Measurements from ENCODE around the gene CAPRIN2.
A peak's percentile ranks its signal among the peaks of the same experiment; 100 is the strongest.

Gene CAPRIN2

DNA sequence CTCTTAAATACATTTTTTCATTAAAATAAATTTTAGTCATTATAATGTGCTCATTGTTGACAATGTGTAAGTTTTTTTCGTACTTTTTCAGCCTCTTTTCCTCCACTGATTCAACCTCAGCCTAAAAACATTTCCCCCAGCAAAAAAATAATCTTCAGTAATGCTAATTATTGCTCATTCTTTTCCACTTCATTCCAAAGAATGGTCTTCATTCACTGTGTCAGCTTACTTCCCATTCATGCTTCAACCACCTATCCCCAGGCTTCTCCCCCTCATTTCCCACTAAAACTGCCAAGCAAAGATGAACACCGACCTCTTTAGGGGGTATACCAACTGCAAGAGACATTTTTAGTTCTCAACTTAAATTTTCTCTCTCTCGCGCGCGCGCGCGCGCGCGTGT lies 56.4 kb downstream of the CAPRIN2 start:
- DNase-seq, result no peak

DNA sequence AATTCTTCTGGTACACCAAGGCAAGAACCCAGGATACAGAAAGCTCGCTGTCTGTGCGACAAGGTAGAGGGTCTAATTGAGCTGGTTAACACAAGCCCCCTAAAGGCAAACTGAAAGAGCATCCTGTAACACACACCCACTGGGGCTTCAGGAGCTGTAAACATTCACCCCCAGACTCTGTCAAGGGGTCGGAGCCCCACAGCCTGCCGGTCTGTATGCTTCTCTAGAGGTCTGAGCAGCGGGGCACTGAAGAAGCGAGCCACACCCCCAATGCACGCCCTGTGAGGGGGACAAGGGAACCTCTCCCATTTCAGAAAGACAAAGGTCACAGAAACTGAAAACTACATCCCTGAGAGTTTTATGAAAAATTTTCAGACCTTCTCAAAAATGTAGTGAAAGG lies 57.8 kb downstream of the CAPRIN2 start:
- no peak for DNase-seq

DNA sequence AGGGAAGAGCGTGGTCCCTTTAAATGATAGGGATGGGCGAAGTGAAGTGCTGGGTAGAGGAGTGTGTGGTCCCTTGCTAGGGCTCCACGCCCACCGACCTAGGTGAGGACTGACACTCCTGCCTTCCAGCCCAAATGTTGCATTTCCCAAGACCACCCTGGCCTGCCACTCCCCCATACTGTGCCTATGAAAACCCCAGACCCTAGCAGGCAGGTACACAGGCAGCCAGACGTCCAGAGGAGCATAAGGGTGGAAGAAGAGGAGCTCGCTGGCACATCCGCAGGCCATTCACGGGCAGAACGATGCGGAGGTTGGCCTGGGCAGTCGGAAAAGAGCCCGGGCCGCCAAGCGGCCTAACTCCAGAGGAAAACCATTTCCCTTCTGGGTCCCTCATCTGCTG lies 58.3 kb downstream of the CAPRIN2 start:
- DNase-seq, result no peak

DNA sequence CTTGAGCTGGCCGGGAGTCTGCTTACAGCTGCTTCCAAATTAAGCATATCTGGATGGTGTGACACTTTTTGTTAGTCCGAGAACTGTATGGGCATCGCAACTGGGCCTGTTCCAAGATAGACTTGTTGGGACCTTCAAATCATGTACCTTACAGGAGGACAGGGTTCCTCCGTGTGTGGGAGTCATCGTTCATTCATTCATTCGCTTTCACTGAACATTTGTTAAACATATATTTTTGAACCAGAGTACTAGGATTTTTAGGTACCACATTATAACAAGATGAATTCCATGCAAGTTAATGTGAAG lies 58.7 kb downstream of the CAPRIN2 start:
- no peak for DNase-seq

DNA sequence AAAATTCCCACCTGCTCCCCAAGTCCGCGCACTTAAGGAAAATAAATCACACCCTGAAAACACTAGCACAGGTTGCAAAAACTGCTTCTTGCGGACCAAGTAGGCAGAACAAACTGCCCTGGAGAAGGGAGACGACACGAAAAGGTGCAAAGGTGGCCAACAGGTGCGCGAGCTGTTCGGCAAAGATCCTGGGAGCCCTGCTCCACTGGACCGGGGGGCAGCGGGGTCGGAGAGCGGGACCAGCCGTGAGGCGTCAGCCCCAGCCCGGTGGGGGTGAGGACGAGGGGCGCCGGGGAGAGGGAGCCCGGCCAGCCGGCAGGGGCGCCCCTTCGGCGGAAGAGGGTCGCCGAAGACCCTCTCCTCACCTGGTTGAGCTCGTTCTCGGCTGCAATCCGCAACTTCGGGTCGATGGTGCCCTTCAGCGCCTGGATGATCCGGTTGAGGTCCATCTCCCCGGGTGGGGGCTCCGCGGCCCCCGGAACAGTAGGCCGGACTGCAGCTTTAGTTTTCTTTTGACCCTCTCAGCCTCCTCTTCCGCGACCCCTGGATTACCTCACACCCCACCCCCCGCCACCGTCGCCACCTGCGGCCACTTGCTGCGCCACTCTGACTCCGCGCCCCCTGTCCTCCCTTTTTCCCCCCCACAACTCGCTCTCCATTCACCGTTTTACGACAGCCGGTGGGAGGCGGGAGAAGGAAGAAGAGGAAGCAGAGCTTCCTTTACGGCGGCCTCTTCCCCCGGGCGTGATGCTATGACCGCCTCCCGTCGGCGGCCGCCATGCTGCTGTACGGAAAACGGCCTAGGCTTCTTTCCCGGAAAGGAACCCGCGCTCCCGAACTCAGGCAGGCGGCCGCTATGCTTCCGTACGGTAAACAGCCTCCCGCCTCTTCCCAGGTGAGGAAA lies 59.3 kb downstream of the CAPRIN2 start, which contains the start of gene IPO8:
IPO8 (minus strand) TSS at position 671 of the 904 bp plus-strand sequence; CDS start at position 449, 222 bp downstream.
- peak; percentile 78 to 83 for DNase-seq

DNA sequence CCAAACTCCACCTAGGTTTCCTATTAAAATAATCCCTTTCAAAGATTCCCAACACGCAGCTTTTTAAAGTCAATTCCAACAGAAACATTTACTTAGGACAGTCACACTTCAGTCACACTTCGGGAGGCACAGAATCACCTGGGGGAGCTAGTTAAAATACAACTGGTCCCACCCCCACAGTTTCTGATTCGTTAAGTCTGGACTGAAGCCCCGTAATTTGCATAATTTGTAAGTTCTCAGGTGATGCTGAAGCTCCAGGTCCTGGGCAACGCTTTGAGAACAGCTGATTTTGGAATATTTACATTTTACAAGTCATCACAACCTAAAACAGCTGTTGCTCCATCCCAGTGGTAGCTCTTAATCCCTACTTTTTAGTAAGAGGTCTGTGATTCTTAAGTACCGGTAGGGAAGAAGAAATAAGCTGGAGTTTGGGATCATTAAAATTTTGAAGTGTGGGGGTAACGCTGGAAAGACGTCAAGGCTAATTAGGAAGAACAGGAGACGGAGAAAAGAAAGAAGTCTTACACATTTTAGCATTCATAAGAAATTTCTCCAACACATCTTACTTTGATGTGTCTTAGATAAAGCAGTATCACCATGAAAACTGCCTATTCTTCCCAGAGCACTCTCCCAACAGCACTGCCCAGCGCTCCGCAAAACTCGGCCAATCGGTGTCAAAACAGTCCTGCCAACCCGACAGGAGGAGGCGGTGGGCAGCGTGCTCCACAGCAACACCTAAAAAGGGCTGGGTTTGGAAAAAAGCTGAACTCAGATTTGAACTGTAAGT lies 60.1 kb downstream of the CAPRIN2 start:
- no peak for DNase-seq

DNA sequence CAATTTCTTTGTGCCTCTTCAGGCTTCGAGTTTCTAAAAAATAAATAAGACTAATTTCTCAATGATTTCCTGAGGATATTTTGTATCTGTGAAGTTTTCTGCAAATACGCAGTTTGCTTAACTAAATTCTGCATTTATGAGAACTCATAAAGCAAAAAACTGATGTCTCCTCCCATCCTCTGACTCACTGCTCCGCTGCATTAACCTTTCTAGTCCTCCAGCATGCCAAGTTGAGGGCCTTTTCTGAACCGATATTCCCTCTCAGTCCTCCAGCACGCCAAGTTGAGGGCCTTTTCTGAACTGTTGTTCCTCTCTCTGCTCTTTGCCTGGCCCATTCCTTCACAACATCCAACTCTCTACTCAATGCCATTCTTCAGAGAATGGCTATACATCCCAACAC lies 62.3 kb downstream of the CAPRIN2 start:
- no peak for DNase-seq

DNA sequence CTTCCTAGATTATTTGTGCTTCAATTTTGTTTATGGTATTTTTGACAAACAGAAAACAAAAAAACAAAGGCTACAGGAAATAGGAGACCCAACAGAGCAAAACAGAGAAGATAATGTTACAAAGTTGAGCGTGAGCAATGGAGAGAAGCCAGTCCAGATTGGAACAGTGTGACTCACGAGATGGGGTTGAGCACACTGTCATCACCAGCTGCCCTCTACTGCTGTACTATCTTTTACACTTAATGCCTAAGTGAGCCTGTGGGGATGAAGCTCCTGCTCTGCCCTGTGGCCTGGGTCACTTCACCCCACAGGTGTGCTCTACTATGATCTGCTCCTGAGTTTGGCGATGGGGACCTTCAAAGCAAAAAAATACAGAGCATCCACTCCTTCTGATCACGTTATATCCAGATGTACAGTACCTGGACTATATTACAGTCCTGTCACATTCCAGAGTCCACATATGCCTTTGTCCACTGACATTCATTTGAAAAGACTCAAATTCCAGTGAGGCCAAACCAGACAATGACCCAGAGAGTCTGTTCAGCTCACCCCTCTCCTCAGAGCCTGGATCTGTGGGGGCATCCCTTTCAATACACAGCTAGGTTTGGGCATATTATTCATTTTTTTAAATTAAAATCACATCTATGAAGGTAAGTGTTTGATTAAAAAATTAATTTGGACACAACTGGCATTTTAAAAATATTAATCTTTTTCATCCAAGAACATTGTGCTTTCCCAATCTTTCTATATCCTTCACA lies 63.5 kb downstream of the CAPRIN2 start:
- DNase-seq, result no peak

DNA sequence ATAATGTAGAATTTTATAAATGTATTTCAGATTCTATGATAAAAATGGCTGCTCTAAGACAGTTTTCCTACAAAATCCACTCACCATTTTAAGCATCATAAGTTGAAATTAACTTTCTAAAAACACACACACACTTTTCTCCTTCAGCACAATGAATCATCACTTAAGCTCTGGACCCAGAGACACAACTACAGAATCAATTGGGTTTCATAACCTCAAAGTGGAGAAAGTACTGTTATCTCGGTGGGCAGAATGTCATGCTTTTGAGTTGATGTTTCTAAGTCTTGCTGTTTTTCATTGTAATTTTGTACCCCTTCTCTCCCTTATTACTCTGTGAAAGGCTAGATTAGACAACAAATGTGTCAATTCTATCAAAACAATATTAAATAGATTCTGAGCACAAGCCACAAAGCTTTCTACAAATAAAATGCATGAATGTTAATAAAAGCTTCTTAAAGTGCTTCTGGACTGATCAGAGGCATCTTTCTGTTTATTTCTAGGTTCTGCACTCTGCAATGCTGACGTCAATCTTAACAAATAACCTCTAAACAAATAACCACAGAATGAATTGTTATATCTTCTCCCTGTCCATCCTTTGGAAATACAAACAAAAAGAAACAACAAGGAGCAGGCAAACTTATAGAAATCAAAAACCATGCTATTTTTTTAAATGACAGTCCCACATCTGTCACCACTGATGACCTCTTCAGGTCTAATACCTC lies 67.3 kb downstream of the CAPRIN2 start:
- DNase-seq, result no peak

DNA sequence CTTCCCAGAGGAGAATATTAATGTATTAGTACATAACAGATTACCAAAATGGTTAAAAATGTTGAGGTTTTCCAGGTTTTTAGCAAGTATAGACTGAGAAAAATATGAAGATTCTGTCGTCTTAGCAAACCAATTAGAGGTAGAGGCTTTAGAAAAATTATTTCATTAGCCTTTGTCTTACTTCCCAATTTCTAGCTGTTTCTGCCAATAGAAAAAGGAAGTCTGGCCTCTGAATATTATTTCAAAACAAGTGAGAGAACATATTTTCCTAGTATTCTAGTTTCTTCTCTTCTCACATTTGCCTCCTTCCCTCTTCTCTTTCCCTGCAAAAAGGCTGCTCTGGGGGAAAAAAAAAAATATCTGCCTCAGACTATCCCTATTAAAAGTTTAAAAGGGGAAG lies 75.5 kb downstream of the CAPRIN2 start:
- peak; percentile 61 to 70 for DNase-seq

DNA sequence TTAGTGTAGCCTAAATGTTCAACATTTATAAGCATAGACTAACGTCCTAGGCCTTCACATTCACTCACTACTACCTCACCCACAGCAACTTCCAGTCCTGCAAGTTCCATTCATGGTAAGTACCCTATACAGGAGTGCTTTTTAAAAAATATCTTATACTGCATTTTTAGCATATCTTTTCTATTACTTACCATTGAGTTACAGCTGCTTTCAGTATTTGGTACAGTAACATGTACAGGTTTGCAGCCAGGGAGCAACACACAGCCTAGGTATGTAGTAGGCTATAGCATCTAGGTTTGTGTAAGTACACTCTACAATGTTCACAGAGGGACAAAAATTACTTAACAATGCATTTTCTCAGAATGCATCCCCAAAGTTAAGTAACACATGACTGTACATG lies 76.5 kb downstream of the CAPRIN2 start:
- no peak for DNase-seq

DNA sequence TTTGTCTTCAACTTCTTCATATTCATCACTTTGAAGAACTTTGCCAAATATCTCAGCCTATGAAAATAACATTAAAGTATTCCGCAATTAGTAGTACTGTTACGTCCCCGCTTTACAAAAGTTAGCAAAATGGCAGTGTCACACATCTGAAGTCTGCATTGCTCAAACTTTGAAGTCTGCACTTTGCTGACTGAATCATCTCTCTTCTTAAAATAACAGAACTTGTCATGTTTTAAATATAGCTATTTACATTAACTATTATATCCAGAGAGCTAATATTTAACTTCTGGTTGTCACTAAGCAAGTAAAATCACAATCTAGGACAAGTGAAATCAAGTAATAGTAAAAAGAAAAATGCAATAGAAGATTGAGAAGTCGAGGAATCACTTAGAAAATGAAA lies 93.5 kb downstream of the CAPRIN2 start:
- DNase-seq, result no peak
